ENCODE measurements around the gene DVL1. TPM values are rescaled to one million over a fixed set of nuclear protein-coding genes. Genes with fewer than 3 reads are reported as not detected.

Gene DVL1
- polyA plus RNA-seq, 12 donors = 24.2 to 54.3 (median 33.0) TPM; not detected in 1

- no peak for DNase-seq
Observed at GRCh38 chr1:1342061-1342562, 7.1 kb downstream of the DVL1 start.

GRCh38 chr1:1341549-1342021 is 7.6 kb downstream of the DVL1 start:
- no peak for DNase-seq

- DNase-seq = no peak
Observed at GRCh38 chr1:1340791-1341548, 8.2 kb downstream of the DVL1 start.

GRCh38 chr1:1340185-1340584 is 9.0 kb downstream of the DVL1 start:
- DNase-seq = no peak

- no peak for DNase-seq
Observed at GRCh38 chr1:1338278-1338677, 10.9 kb downstream of the DVL1 start.

- DNase-seq = no peak
Observed at GRCh38 chr1:1337793-1338147, 11.4 kb downstream of the DVL1 start.

GRCh38 chr1:1336931-1337792 is 12.1 kb downstream of the DVL1 start:
- no peak for DNase-seq

GRCh38 chr1:1336446-1336845 is 12.8 kb downstream of the DVL1 start:
- DNase-seq = no peak

GRCh38 chr1:1335792-1336248 is 13.4 kb downstream of the DVL1 start:
- no peak for DNase-seq

- no peak for DNase-seq
Observed at GRCh38 chr1:1335283-1335682, 13.9 kb downstream of the DVL1 start.

- DNase-seq = no peak
Observed at GRCh38 chr1:1334835-1335234, 14.4 kb downstream of the DVL1 start.

- DNase-seq = no peak
Observed at GRCh38 chr1:1333551-1334241, 15.5 kb downstream of the DVL1 start.

GRCh38 chr1:1332774-1333480 is 16.3 kb downstream of the DVL1 start:
- no peak for DNase-seq

GRCh38 chr1:1332031-1332755 is 17.0 kb downstream of the DVL1 start:
- DNase-seq = no peak

GRCh38 chr1:1331068-1331965 is 17.9 kb downstream of the DVL1 start, which contains the start of gene TAS1R3:
TAS1R3 (plus strand) TSS chr1:1331280; CDS start chr1:1331346, 66 bp downstream.
- DNase-seq = no peak

- DNase-seq = no peak
Observed at GRCh38 chr1:1330366-1331067, 18.7 kb downstream of the DVL1 start.

GRCh38 chr1:1329304-1330210 is 19.7 kb downstream of the DVL1 start:
- DNase-seq = no peak

- no peak for DNase-seq
Observed at GRCh38 chr1:1328254-1328653, 21.0 kb downstream of the DVL1 start.
